SK-N-SH treated with all-trans-retinoic acid at 6 μM for 48 hours (cell line): ENCODE measurements around the gene GLRB.
A peak's percentile ranks its signal among the peaks of the same experiment; 100 is the strongest.

Source experiments
- ATAC-seq: fragments of 200-7000 bp; cut with Tn5 transposase; 3 replicates; pipeline ENCODE4 v1.9.1; 2020; ENCODE audit warnings: mild to moderate bottlenecking, moderate library complexity
- BACH2 ChIP-seq: fragments of 250-450 bp; sonication (Bioruptor Pico); IDR thresholded peaks from 2 replicates; pipeline ENCODE4 v1.9.0; 2021; ENCODE audit warnings: mild to moderate bottlenecking, borderline replicate concordance
- CREB5 ChIP-seq: fragments of 250-450 bp; sonication (Bioruptor Pico); IDR thresholded peaks from 2 replicates; pipeline ENCODE4 v1.5.1; 2020; ENCODE audit warnings: low read depth, mild to moderate bottlenecking, moderate library complexity
- CSDC2 ChIP-seq: fragments of 250-450 bp; sonication (Bioruptor Pico); IDR thresholded peaks from 2 replicates; pipeline ENCODE4 v1.5.0; 2020; ENCODE audit warnings: mild to moderate bottlenecking, moderate library complexity
- ISL1 ChIP-seq: fragments of 250-450 bp; sonication (Bioruptor Pico); IDR thresholded peaks from 2 replicates; pipeline ENCODE4 v2.1.2; 2022; ENCODE audit warnings: mild to moderate bottlenecking, moderate library complexity
- OSR1 ChIP-seq: fragments of 250-450 bp; sonication (Bioruptor Pico); IDR thresholded peaks from 2 replicates; pipeline ENCODE4 v1.8.0; 2022; ENCODE audit warnings: moderate library complexity, mild to moderate bottlenecking, inconsistent platforms
- PATZ1 ChIP-seq: fragments of 250-450 bp; sonication (Bioruptor Pico); IDR thresholded peaks from 2 replicates; pipeline ENCODE4 v1.8.0; 2020; ENCODE audit warnings: mild to moderate bottlenecking, moderate library complexity, borderline replicate concordance
- POU6F1 ChIP-seq: fragments of 250-450 bp; sonication (Bioruptor Pico); IDR thresholded peaks from 2 replicates; pipeline ENCODE4 v1.8.0; 2021; ENCODE audit warnings: low read depth, mild to moderate bottlenecking, moderate library complexity, borderline replicate concordance
- PPARA ChIP-seq: fragments of 250-450 bp; sonication (Bioruptor Pico); IDR thresholded peaks from 2 replicates; pipeline ENCODE4 v1.5.0; 2020; ENCODE audit warnings: mild to moderate bottlenecking, borderline replicate concordance
- RARB ChIP-seq: fragments of 250-450 bp; sonication (Bioruptor Pico); IDR thresholded peaks from 2 replicates; pipeline ENCODE4 v1.8.0; 2021; ENCODE audit warnings: mild to moderate bottlenecking, moderate library complexity
- SNAI2 ChIP-seq: fragments of 250-450 bp; sonication (Bioruptor Pico); IDR thresholded peaks from 2 replicates; pipeline ENCODE4 v1.5.0; 2020; ENCODE audit warnings: mild to moderate bottlenecking, moderate library complexity
- TCF4 ChIP-seq: fragments of 250-450 bp; sonication (Bioruptor Pico); IDR thresholded peaks from 2 replicates; pipeline ENCODE4 v1.8.0; 2021; ENCODE audit warnings: mild to moderate bottlenecking, moderate library complexity, borderline replicate concordance
- TSHZ2 ChIP-seq: fragments of 250-450 bp; sonication (Bioruptor Pico); IDR thresholded peaks from 2 replicates; pipeline ENCODE4 v1.5.0; 2020; ENCODE audit warnings: mild to moderate bottlenecking, moderate library complexity
- ZC3H10 ChIP-seq: fragments of 250-450 bp; sonication (Bioruptor Pico); IDR thresholded peaks from 2 replicates; pipeline ENCODE4 v1.5.1; 2021; ENCODE audit warnings: mild to moderate bottlenecking, moderate library complexity
- ZFP3 ChIP-seq: fragments of 250-450 bp; sonication (Bioruptor Pico); IDR thresholded peaks from 2 replicates; pipeline ENCODE4 v1.5.0; 2020; ENCODE audit warnings: mild to moderate bottlenecking, moderate library complexity
- ZNF565 ChIP-seq: fragments of 450-650 bp; formaldehyde crosslinking; conservative IDR thresholded peaks from 2 replicates; pipeline ENCODE4 v1.5.0; 2020; ENCODE audit warnings: low read depth, mild to moderate bottlenecking, moderate library complexity
- ZNF70 ChIP-seq: fragments of 450-650 bp; formaldehyde crosslinking; IDR thresholded peaks from 2 replicates; pipeline ENCODE4 v1.5.0; 2020; ENCODE audit warnings: mild to moderate bottlenecking, moderate library complexity
- ZNF8 ChIP-seq: fragments of 450-650 bp; formaldehyde crosslinking; IDR thresholded peaks from 2 replicates; pipeline ENCODE4 v1.5.0; 2020; ENCODE audit warnings: mild to moderate bottlenecking, moderate library complexity
- TF ChIP-seq, protein P1 (sequence below): fragments of 250-450 bp; sonication (Bioruptor Pico); IDR thresholded peaks from 2 replicates; pipeline ENCODE4 v1.5.1; 2021; ENCODE audit warnings: mild to moderate bottlenecking, moderate library complexity

The GLRB gene

GRCh38 chr4:157045507-157046127 is 30.3 kb upstream of the GLRB start:
- peak; percentile 97 for ATAC-seq
- TF ChIP-seq, protein P1, sequence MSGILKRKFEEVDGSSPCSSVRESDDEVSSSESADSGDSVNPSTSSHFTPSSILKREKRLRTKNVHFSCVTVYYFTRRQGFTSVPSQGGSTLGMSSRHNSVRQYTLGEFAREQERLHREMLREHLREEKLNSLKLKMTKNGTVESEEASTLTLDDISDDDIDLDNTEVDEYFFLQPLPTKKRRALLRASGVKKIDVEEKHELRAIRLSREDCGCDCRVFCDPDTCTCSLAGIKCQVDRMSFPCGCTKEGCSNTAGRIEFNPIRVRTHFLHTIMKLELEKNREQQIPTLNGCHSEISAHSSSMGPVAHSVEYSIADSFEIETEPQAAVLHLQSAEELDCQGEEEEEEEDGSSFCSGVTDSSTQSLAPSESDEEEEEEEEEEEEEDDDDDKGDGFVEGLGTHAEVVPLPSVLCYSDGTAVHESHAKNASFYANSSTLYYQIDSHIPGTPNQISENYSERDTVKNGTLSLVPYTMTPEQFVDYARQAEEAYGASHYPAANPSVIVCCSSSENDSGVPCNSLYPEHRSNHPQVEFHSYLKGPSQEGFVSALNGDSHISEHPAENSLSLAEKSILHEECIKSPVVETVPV (CRISPR knock-in tag) = no peak
- TF ChIP-seq ZNF565 (no peak), TSHZ2 (no peak), SNAI2 (CRISPR knock-in tag) (no peak), BACH2 (CRISPR knock-in tag) (no peak), OSR1 (CRISPR knock-in tag) (no peak), CSDC2 (CRISPR knock-in tag) (no peak), ZNF8 (CRISPR knock-in tag) (no peak), ISL1 (CRISPR knock-in tag) (no peak), PATZ1 (no peak)

DNA sequence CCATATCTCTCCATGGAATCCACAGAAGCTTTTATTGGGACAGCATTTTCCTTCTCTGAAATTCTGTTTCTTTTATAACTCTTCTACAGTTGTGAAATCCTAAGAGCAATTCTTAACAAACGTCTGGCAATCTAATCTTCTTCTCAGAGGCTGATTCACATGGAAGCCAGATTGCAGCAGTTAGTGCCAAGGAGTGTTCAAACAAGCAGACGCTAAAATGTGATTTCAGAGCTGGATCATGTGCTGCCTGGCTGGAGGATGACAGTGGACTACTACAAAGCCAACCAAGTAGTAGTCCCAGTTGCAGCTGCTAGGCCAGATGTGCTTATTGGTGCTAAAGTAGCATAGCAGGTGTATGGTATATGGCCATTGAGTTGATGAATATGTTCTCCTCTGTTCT is 27.7 kb upstream of the GLRB start:
- TF ChIP-seq, protein P1 (CRISPR knock-in tag) = no peak

DNA sequence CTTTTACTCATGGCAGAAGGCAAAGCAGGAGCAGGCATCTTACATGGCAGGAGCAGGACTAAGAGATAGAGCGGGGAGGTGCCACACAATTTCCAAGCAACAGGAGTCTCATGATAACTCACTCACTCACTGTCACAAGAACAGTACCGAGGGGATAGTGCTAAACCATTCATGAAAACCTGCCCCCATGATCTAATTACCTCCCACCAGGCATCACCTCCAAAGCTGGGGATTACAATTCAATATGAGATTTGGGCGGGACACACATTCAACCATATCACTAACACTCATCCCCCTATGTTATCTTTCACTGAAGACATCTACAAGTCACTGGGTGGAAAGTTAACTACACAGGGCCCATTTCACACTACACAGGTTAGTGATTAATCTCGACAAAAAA is 25.4 kb upstream of the GLRB start:
- ATAC-seq = no peak
- TF ChIP-seq CREB5 (CRISPR knock-in tag) = no peak
- no peak for TF ChIP-seq OSR1 (CRISPR knock-in tag)
- TF ChIP-seq ZNF70 = no peak
- TF ChIP-seq, all 23 proteins: peak for 0

More for the DNA sequence above, 27.7 kb upstream of the GLRB start:
- no peak for ATAC-seq

GRCh38 chr4:157052429-157053040 is 23.4 kb upstream of the GLRB start:
- no peak for TF ChIP-seq BACH2 (CRISPR knock-in tag)
- TF ChIP-seq POU6F1 = no peak

DNA sequence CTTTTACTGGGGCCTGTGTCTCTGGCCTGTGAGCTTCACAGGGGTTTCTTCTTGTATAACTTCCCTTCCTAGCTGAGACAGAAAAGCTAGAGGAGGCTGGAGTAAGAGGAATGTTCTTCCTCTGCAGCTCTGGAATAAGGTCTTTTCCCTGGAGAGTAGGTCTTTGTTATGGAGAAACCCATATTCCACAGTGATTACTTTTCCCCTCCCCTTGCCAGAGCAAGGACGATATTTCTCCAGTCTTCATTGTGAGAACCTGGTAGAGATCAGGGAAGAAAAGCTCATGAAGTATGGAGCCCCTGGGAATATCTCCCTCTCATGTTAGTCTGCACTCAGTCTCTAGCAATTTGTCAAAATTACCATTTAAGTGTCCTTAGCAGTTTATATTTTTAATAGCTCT is 18.7 kb upstream of the GLRB start:
- ATAC-seq = no peak
- TF ChIP-seq PPARA (CRISPR knock-in tag) (no peak), ZNF565 (no peak), ZNF70 (no peak), POU6F1 (no peak), TCF4 (CRISPR knock-in tag) (no peak), RARB (no peak), ZC3H10 (CRISPR knock-in tag) (no peak), ZFP3 (CRISPR knock-in tag) (no peak)
- TF ChIP-seq, protein P1 (CRISPR knock-in tag) = no peak

More at GRCh38 chr4:157052429-157053040, 23.4 kb upstream of the GLRB start:
- no peak for ATAC-seq
